Endometrial microvascular endothelial cells (primary cell): Measurements from ENCODE around the gene ERF. TPM values are rescaled to one million over a fixed set of nuclear protein-coding genes. Genes with fewer than 3 reads are reported as not detected.

ENCODE experiments used
- in situ Hi-C: cut with HindIII; loops from 2 replicates; pipeline ENCODE4 v1.10.0; 2017; ENCODE audit warnings: low sequenced_read_pairs, low pct_unique_long_range_greater_than_20kb; ENCODE audit errors: inconsistent ontology term
- total RNA-seq: library from RNA; depleted of rRNA; stranded (reverse); fragments of >200 nt; gene quantifications from one replicate; pipeline ENCODE4 v1.2.3, GENCODE V29; 2015; ENCODE audit errors: inconsistent ontology term

The ERF gene
- total RNA-seq, 1 donor from 2014 or later: 53.4 TPM

- in situ Hi-C loops: no loop called here
Measured at GRCh38 chr19:42288387-42288786, 33.5 kb upstream of the ERF start.

GRCh38 chr19:42287827-42288107 lies 32.8 kb upstream of the ERF start:
- in situ Hi-C loops: no loop called here

GRCh38 chr19:42287017-42287826 lies 32.3 kb upstream of the ERF start:
- in situ Hi-C loops: no loop called here

GRCh38 chr19:42286349-42287016 lies 31.6 kb upstream of the ERF start:
- in situ Hi-C loops: no loop called here

GRCh38 chr19:42285988-42286348 lies 31.0 kb upstream of the ERF start:
- in situ Hi-C loops: no loop called here

- in situ Hi-C loops: no loop called here
Measured at GRCh38 chr19:42285541-42285941, 30.6 kb upstream of the ERF start.

GRCh38 chr19:42284591-42285341 lies 29.8 kb upstream of the ERF start:
- in situ Hi-C loops: no loop called here

GRCh38 chr19:42284066-42284501 lies 29.2 kb upstream of the ERF start:
- in situ Hi-C loops: no loop called here

GRCh38 chr19:42283188-42284065 lies 28.5 kb upstream of the ERF start:
- in situ Hi-C loops: no loop called here

GRCh38 chr19:42282819-42283187 lies 27.9 kb upstream of the ERF start:
- in situ Hi-C loops: no loop called here

GRCh38 chr19:42281827-42282762 lies 27.2 kb upstream of the ERF start:
- in situ Hi-C loops: no loop called here

GRCh38 chr19:42281146-42281826 lies 26.4 kb upstream of the ERF start:
- in situ Hi-C loops: no loop called here

- in situ Hi-C loops: no loop called here
Measured at GRCh38 chr19:42280815-42281145, 25.9 kb upstream of the ERF start.

GRCh38 chr19:42279902-42280814 lies 25.2 kb upstream of the ERF start:
- in situ Hi-C loops: no loop called here

- in situ Hi-C loops: no loop called here
Measured at GRCh38 chr19:42279155-42279901, 24.4 kb upstream of the ERF start.

GRCh38 chr19:42278452-42279154 lies 23.7 kb upstream of the ERF start:
- in situ Hi-C loops: no loop called here
